HG03460 (cell line): ENCODE data around the gene RAVER1.

Experiments
- ATAC-seq: cut with Tn5 transposase; IDR thresholded peaks from one replicate; pipeline ENCODE4 v1.9.1; 2021; ENCODE audit not compliant: unreplicated experiment

RAVER1 gene

DNA sequence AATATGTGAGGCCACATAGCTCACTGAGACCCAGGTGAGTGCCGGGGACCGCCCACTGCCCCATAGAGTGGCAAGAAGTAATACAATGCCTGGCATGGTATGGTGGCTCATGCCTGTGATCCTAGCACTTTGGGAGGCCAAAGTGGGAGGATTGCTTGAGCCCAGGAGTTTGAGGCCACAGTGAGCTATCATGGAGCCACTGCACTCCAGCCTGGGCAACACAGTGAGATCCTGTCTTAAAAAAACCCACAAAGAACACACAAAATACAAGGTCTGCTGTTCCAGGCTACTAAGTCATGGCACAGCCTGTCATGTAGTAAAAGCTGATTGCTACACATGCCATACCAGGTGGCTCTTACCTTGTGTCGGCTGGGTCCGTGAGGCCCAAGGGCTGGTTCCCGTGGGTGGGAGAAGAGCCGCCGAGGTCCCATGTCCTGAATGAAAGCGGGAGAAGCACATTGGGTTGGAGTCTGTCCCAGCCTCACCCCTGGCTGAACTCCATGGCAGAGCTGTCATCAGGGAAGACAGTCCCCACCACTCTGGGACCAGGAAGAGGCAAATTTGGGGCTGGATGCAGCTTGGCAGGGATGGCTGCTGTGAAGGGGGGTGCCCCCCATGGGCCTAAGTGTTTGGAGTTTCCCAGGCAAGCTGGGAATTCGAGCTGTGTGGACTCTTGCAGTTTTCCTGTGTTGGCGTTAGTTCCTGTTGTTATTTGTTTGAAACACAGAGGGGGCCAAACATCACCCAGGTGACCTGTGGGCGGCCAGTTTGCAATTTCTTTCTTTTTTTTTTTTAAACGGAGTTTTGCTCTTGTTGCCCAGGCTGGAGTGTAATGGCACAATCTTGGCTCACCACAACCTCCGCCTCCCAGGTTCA, 14.3 kb downstream of the RAVER1 start:
- no peak for ATAC-seq

DNA sequence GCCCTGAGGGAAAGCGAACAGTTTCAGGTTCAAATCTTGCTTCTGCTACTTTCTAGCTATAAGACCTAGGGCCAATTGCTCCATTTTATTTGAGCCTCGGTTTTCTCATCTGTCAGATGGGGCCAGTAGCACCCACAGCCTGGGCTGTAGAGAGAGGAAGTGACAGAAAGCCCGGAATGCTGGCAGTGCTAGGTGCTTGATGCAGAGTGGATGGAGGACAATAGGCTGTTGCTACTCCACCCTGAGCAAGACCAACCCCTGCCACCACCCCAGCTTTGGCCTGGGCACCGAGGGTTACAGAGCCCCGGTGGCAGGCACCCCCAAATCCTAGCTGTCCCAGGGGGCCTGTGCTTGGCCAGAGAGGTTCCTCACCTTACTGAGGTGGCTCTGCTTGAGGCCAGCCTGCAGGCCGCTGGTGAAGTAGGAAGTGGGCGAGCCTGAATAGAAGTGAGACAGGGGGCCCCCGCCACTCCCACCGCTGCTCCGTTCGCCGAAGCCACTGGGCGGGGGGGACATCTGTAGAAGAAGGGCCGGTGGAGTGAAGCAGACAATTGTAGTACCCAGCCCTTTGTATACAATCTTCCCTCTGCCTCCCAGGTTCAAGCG, 15.4 kb downstream of the RAVER1 start:
- ATAC-seq: no peak

DNA sequence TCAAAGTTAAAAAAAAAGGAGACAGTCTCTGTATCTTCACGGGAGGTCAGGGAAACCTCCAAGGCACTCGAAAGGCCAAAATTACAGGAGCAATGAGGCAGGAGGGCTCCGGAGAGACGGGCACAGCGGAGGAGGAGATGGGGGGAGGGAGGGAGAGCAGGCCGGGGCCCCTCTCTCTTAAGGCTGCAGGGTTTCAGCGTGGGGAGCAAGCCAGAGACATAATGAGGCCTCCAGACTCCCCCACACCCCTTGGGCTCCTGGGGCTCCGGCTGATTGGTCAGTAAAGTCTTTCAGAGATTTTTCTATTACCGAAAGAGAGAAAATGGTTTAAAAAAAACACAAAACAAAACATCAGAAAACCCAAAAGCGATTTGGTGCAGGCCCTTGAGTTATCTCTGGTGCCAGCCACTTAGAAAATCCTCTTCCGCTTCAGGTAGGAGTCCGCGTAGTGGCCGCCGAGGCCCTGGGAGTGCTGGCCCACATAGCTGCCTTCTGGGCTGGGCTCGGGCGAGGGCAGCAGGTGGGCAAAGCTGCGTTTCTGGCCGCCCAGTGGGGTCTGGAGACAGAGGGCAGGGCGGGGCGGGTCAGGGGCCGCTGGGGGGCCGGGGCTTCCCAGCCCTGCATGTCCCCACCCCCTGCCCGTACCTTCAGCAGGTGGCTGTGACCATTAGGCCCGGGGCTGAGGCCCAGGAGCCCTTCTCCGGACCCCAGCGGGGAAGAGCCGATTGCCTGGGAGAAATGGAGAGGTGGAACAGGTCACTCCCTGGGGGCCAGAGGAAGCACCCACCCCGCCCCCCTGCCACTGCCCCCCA, 16.1 kb downstream of the RAVER1 start:
- ATAC-seq: no peak

- no peak for ATAC-seq
Measured at GRCh38 chr19:10316229-10317044, 16.9 kb downstream of the RAVER1 start.

GRCh38 chr19:10315335-10316214, 17.8 kb downstream of the RAVER1 start, which contains the start of gene FDX2:
FDX2 (minus strand) TSS chr19:10316015; CDS start chr19:10315996, 19 bp downstream.
- ATAC-seq: no peak

DNA sequence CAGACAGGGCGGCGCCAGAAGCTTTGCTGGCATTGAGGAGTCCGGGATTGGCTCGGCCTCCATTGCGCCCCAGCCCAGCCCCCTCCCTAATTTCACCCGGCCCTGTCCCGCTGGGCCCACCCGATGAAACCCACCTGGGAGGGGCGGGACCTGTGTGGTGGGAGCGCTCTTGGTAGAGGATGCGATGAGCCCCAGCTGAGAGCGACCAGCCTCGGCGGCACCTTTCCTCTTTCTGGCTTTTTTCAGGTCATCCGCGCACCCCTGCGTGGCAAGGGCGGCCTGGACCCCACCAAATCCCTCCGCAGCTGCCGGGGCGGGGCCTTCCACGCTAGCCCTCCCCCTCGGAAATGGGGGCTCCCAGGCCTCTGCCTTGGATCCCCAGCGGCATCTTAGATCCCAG, 23.9 kb downstream of the RAVER1 start, which contains the start of gene ZGLP1:
Gene ZGLP1 (minus strand): TSS at position 393 of the 400 bp plus-strand sequence.
- no peak for ATAC-seq

GRCh38 chr19:10306327-10306726, 27.0 kb downstream of the RAVER1 start:
- ATAC-seq: no peak

- ATAC-seq: no peak
Measured at GRCh38 chr19:10305139-10305806, 28.1 kb downstream of the RAVER1 start.

DNA sequence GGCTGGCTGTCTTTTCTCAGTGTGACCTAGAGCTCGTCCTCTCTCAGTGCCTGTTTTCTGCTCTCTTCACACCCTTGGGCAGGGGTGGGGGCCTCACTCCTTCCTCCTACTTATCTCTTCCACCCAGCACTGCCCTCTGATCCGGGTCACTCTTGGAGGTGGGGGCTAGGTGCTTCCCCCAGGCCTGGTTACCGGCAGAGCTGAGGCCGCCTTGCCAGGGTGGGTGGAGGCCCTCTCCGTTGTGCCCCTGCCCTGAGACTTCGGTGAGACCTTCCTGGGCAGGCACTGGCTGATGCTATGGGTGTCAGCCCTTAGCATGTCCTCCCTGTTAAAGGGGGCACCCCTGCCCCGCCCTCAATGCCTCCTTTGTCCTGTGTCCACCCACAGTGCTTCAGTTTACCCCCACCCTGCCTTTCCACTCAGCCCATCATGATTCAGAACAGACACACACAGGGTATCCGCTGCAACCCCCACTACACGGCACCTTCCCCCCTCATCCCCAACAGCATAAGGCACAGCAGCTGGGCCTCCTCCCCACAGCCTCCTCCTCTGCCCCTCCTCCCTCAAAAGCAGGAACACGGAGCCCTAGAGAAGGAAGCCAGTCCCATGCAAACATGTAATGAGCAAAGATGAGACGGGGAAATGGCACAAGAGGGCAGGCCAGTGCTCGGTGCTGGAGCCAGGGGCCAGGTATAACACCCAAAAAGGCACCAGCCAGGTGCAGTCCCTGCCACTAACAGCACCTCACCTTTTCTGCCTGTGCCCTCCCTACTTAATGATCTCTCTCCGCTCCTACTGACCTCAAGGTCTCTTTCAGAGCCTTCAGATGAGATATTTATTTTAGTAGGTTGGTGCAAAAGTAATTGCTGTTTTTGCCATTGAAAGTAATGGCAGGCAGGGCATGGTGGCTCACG, 33.5 kb downstream of the RAVER1 start:
- ATAC-seq: no peak

DNA sequence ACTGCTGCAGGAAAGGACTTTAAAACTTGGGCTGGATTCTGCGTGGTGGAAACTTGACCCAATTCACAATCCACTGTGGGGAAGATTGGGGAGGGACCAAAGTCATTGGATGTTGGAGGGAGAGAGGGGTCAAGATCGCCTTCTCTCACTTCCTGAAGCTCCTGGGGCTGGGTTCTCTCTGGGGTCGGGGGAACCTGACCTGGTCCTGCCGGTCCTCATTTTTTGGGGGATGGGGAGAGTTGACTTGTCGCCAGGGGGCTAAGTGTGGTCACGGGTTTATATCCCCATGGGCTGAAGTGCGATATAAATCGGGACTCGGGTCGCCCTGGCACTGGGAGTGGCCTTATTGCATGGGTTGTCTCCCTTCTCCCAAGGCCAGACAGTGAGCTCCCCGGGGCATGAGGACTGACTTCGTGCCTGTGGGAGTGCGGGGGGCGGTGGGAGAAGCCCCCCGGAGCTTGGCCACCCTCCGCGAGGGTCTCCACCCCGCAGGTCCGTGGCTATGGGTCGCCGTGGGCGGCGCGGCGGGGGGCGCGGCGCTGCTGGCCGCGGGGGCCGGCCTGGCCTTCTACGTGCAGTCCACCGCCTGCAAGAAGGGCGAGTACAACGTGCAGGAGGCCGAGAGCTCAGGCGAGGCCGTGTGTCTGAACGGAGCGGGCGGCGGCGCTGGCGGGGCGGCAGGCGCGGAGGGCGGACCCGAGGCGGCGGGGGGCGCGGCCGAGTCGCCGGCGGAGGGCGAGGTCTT, 37.3 kb downstream of the RAVER1 start:
- no peak for ATAC-seq

DNA sequence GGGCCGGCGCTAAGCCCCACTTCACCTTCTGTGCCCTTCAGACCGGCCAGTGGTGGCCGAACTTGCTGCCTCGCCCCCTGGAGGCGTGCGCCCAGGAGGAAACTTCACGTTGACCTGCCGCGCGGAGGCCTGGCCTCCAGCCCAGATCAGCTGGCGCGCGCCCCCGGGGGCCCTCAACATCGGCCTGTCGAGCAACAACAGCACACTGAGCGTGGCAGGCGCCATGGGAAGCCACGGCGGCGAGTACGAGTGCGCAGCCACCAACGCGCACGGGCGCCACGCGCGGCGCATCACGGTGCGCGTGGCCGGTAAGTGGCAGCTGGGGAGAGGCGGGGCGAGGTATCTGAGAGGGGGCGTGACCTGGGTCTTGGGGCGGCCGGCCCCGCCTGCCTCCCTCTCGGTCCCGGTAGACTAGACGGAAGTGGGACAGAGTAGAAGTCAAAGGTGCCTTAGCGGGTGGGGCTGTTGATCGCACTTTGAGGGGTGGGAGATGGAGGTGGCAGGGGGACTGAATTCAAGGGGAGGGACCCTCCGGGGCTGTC, 38.0 kb downstream of the RAVER1 start:
- no peak for ATAC-seq

DNA sequence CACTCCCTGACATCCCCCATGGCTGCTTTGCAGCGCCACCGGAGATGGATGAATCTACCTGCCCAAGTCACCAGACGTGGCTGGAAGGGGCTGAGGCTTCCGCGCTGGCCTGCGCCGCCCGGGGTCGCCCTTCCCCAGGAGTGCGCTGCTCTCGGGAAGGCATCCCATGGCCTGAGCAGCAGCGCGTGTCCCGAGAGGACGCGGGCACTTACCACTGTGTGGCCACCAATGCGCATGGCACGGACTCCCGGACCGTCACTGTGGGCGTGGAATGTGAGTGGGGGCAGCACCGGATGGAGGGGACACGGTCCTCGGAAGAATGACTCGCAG, 39.0 kb downstream of the RAVER1 start:
- ATAC-seq: no peak

DNA sequence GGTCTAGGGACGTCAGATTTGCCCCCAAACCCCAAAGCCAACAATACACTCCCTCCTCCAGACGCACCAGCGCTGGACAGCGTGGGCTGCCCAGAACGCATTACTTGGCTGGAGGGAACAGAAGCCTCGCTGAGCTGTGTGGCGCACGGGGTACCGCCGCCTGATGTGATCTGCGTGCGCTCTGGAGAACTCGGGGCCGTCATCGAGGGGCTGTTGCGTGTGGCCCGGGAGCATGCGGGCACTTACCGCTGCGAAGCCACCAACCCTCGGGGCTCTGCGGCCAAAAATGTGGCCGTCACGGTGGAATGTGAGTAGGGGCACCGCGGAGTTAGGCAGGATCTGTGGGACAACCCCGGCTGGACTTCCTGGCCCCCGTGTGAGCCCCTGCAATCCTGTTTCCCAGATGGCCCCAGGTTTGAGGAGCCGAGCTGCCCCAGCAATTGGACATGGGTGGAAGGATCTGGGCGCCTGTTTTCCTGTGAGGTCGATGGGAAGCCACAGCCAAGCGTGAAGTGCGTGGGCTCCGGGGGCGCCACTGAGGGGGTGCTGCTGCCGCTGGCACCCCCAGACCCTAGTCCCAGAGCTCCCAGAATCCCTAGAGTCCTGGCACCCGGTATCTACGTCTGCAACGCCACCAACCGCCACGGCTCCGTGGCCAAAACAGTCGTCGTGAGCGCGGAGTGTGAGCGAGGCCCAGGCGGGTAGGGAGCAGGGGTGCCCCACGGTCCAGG, 39.5 kb downstream of the RAVER1 start:
- no peak for ATAC-seq

- no peak for ATAC-seq
Measured at GRCh38 chr19:10292789-10293636, 40.3 kb downstream of the RAVER1 start.

DNA sequence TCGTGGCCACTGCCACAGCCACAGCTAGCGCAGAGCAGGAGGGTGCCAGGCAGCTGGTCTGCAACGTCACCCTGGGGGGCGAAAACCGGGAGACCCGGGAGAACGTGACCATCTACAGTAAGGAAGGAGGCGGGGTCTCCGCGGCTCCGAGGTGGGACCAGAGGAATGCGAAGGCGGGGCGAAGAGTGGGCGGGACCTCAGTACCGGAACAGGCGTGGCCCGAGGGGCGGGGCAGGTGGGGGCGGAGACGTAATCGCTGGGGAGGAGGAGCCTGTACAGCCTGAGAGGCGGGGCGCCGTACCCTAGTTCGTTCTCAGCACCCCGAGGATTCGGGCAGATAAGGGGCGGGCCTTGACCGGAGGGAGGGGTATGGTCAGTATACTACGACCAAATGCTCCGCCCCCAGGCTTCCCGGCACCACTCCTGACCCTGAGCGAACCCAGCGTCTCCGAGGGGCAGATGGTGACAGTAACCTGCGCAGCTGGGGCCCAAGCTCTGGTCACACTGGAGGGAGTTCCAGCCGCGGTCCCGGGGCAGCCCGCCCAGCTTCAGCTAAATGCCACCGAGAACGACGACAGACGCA, 41.0 kb downstream of the RAVER1 start:
- ATAC-seq: no peak
